Ishikawa (cell line): ENCODE data around the gene MESP2.

Experiments used
- CEBPB ChIP-seq: IDR thresholded peaks from 2 replicates; pipeline ENCODE4 v1.6.1; 2012
- CREB1 ChIP-seq: IDR thresholded peaks from 2 replicates; pipeline ENCODE4 v1.6.1; 2012; ENCODE audit warnings: low read depth
- EP300 ChIP-seq: IDR thresholded peaks from 2 replicates; pipeline ENCODE4 v1.6.1; 2012; ENCODE audit warnings: borderline replicate concordance
- FOXM1 ChIP-seq: IDR thresholded peaks from 2 replicates; pipeline ENCODE4 v1.6.1; 2012; ENCODE audit warnings: low read depth, borderline replicate concordance
- MAX ChIP-seq: IDR thresholded peaks from 2 replicates; pipeline ENCODE4 v1.6.1; 2012
- NFIC ChIP-seq: IDR thresholded peaks from 2 replicates; pipeline ENCODE4 v1.6.1; 2012
- RAD21 ChIP-seq: IDR thresholded peaks from 2 replicates; pipeline ENCODE4 v1.6.1; 2012; ENCODE audit warnings: low read depth
- TAF1 ChIP-seq: IDR thresholded peaks from 2 replicates; pipeline ENCODE4 v1.6.1; 2012; ENCODE audit warnings: low read depth, mild to moderate bottlenecking
- TCF12 ChIP-seq: IDR thresholded peaks from 2 replicates; pipeline ENCODE4 v1.6.1; 2012; ENCODE audit warnings: low read depth
- TEAD4 ChIP-seq: IDR thresholded peaks from 2 replicates; pipeline ENCODE4 v1.6.1; 2012
- YY1 ChIP-seq: IDR thresholded peaks from 2 replicates; pipeline ENCODE4 v1.6.1; 2012; ENCODE audit warnings: low read depth
- ZBTB7A ChIP-seq: IDR thresholded peaks from 2 replicates; pipeline ENCODE4 v1.6.1; 2012; ENCODE audit warnings: low read depth
- TF ChIP-seq, protein P1 (sequence below): IDR thresholded peaks from 2 replicates; pipeline ENCODE4 v1.6.1; 2012; ENCODE audit warnings: low read depth, mild to moderate bottlenecking
- TF ChIP-seq, protein P2 (sequence below): IDR thresholded peaks from 2 replicates; pipeline ENCODE4 v1.6.1; 2012

DNA sequence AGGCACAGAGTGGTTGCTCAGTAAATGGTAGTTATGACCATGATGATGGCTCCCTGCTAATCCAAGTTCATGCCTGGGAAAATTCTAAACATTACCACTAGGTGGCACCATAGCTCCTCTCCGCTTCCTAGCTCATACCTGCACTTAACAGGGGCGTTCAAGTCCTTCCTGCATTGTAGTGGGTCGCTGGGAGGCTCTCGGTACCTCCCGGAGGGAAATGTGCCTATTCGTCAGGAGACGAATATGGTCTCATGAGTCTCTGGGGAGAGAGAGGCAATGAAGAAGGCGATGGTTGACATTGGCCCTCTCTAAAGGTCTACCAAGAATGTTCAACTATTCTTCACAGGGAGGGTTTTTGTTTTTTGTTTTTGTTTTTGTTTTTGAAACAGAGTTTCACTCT lies 36.0 kb upstream of the MESP2 start:
- TF ChIP-seq TAF1 (no peak), YY1 (no peak), TEAD4 (peak; percentile 6; the same call in 1 of the 2 replicates), RAD21 (peak; percentile 89), FOXM1 (no peak), EP300 (no peak), MAX (no peak), NFIC (no peak), TCF12 (no peak), CEBPB (no peak), CREB1 (no peak), ZBTB7A (no peak)
- TF ChIP-seq, protein P1, sequence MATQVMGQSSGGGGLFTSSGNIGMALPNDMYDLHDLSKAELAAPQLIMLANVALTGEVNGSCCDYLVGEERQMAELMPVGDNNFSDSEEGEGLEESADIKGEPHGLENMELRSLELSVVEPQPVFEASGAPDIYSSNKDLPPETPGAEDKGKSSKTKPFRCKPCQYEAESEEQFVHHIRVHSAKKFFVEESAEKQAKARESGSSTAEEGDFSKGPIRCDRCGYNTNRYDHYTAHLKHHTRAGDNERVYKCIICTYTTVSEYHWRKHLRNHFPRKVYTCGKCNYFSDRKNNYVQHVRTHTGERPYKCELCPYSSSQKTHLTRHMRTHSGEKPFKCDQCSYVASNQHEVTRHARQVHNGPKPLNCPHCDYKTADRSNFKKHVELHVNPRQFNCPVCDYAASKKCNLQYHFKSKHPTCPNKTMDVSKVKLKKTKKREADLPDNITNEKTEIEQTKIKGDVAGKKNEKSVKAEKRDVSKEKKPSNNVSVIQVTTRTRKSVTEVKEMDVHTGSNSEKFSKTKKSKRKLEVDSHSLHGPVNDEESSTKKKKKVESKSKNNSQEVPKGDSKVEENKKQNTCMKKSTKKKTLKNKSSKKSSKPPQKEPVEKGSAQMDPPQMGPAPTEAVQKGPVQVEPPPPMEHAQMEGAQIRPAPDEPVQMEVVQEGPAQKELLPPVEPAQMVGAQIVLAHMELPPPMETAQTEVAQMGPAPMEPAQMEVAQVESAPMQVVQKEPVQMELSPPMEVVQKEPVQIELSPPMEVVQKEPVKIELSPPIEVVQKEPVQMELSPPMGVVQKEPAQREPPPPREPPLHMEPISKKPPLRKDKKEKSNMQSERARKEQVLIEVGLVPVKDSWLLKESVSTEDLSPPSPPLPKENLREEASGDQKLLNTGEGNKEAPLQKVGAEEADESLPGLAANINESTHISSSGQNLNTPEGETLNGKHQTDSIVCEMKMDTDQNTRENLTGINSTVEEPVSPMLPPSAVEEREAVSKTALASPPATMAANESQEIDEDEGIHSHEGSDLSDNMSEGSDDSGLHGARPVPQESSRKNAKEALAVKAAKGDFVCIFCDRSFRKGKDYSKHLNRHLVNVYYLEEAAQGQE = no peak
- TF ChIP-seq, protein P2, sequence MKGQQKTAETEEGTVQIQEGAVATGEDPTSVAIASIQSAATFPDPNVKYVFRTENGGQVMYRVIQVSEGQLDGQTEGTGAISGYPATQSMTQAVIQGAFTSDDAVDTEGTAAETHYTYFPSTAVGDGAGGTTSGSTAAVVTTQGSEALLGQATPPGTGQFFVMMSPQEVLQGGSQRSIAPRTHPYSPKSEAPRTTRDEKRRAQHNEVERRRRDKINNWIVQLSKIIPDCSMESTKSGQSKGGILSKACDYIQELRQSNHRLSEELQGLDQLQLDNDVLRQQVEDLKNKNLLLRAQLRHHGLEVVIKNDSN = no peak
